Measurements from ENCODE around the gene HS6ST1.

Gene HS6ST1

GRCh38 chr2:128342550-128342949 lies 23.9 kb upstream of the HS6ST1 start:
- Histone ChIP-seq H3K36me3 (no peaks in the 10 kb centered on the region), H3K4me1 (ENCODE audit: control insufficient read depth in 1 of 2, insufficient read depth in 1 of 2, low read depth in 1 of 2, low read length in 1 of 2) (no peaks in the 10 kb centered on the region), H3K27me3 (no peaks in the 10 kb centered on the region), H3K4me3 (ENCODE audit: low read depth in 1 of 2, low read length in 1 of 2) (no peak overlapping the region), H3K9me3 (no peaks in the 10 kb centered on the region), H3K27ac (no peak overlapping the region)
- no peak for TF ChIP-seq CTCF (IDR thresholded peaks at IDR 0.05)

DNA sequence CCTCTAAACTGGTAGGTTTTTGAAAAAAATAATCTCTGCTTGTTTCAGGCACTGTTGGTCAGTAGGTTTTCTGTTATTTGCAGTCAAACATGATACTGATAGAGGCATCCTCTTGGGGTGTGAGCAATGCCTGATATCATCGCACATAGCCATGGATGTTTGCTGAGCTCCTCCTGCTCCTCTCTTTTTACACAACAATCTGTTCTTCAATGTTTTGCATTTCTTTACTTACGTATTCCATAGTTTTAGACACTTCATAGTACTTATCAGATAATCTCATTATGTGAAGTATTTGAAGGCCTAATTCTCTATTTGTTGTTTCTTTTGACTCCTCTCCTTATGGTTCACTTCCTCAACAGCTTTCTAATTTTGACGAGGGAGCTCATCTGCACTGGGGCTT lies 23.0 kb upstream of the HS6ST1 start:
- Histone ChIP-seq H3K4me3 (ENCODE audit: low read depth in 1 of 2, low read length in 1 of 2) (no peak overlapping the region), H3K4me1 (ENCODE audit: control insufficient read depth in 1 of 2, insufficient read depth in 1 of 2, low read depth in 1 of 2, low read length in 1 of 2) (no peaks in the 10 kb centered on the region), H3K27ac (no peak overlapping the region), H3K27me3 (no peaks in the 10 kb centered on the region), H3K9me3 (no peaks in the 10 kb centered on the region), H3K36me3 (no peaks in the 10 kb centered on the region)
- TF ChIP-seq CTCF (IDR thresholded peaks at IDR 0.05) = no peak

DNA sequence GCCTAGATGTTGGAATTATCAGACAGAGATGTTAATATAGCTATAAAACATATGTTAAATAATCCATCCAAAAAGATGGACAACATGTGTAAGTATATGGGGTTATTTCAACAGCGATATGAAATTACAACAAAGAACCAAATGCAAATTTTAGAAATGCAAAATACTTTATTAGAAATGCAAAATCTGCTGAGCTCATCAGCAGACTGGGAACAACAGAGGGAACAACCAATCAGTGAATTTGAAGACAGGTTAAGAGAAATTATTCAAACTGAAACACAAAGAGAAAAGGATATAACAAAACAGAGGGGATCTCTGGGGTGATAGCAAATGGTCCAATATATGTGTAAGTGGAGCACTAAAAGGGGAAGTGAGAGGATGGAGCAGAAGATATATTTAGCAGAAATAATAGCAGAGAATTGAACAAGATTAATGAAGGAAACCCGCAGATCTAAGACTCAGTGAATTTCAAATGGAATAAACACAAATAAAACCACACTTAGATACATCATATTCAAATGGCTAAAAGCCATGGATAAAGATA lies 13.5 kb upstream of the HS6ST1 start:
- H3K27ac ChIP-seq = no peak overlapping the region
- no peaks in the 10 kb centered on the region for H3K4me1 ChIP-seq (ENCODE audit: control insufficient read depth in 1 of 2, insufficient read depth in 1 of 2, low read depth in 1 of 2, low read length in 1 of 2)
- H3K27me3 ChIP-seq = no peaks in the 10 kb centered on the region
- H3K4me3 ChIP-seq (ENCODE audit: low read depth in 1 of 2, low read length in 1 of 2) = no peak overlapping the region
- H3K9me3 ChIP-seq = peaks cover 9% of the 10 kb centered on the region
- no peak for TF ChIP-seq CTCF (IDR thresholded peaks at IDR 0.05)
- H3K36me3 ChIP-seq = no peaks in the 10 kb centered on the region

GRCh38 chr2:128330583-128330982 lies 11.9 kb upstream of the HS6ST1 start:
- Histone ChIP-seq H3K27ac (no peak overlapping the region), H3K9me3 (peaks cover 9% of the 10 kb centered on the region), H3K4me3 (ENCODE audit: low read depth in 1 of 2, low read length in 1 of 2) (no peak overlapping the region), H3K27me3 (no peaks in the 10 kb centered on the region), H3K36me3 (no peaks in the 10 kb centered on the region), H3K4me1 (ENCODE audit: control insufficient read depth in 1 of 2, insufficient read depth in 1 of 2, low read depth in 1 of 2, low read length in 1 of 2) (no peaks in the 10 kb centered on the region)
- TF ChIP-seq CTCF (IDR thresholded peaks at IDR 0.05) = no peak

DNA sequence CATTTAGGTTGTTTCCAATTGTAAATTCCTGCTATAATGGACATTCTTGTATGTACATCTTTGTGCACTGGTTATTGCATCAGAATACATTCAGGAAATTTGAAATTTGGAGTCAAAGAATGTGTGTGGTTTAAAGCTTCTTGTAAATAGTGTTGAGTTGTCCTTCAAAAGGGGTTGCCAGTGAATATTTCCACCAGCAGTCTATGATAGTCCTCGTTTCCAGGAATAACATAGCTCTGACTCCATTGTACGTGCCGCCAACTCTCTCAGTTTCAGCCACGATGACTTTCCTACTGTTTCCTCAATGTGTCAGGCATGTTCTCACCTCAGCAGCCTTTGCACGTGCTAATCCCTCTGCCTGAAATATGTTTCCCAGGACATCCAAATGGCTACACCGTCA lies 10.9 kb upstream of the HS6ST1 start:
- no peak overlapping the region for H3K27ac ChIP-seq
- H3K27me3 ChIP-seq = no peaks in the 10 kb centered on the region
- no peak overlapping the region for H3K4me3 ChIP-seq (ENCODE audit: low read depth in 1 of 2, low read length in 1 of 2)
- H3K36me3 ChIP-seq = no peaks in the 10 kb centered on the region
- peaks cover 9% of the 10 kb centered on the region for H3K9me3 ChIP-seq
- H3K4me1 ChIP-seq (ENCODE audit: control insufficient read depth in 1 of 2, insufficient read depth in 1 of 2, low read depth in 1 of 2, low read length in 1 of 2) = no peaks in the 10 kb centered on the region
- TF ChIP-seq CTCF (IDR thresholded peaks at IDR 0.05) = no peak

Measured in neutrophil (primary cell).